Omental fat pad (tissue), 4 donors: Measurements from ENCODE around the gene AGAP1. TPM values are rescaled to one million over a fixed set of nuclear protein-coding genes. Genes with fewer than 3 reads are reported as not detected.

ENCODE experiments used
- ATAC-seq: fragments of 150-250 bp; one replicate; pipeline ENCODE4 v1.9.1; 2016; ENCODE audit warnings: mild to moderate bottlenecking, moderate library complexity; ENCODE audit not compliant: low FRiP score
- DNase-seq: peaks from one replicate; pipeline ENCODE4 v3.0.0-alpha.2; 2019; ENCODE audit warnings: low spot score
- CTCF ChIP-seq, 3 donors: fragments of 450-650 bp; IDR thresholded peaks; one replicate each; pipeline ENCODE4 v1.5.1; 2016 to 2017; ENCODE audit warnings: antibody characterized with exemption in 3 of 3, mild to moderate bottlenecking in 3 of 3, moderate library complexity in 2 of 3
- total RNA-seq, 4 donors: library from RNA; depleted of rRNA; stranded (reverse); fragments of >200 nt; gene quantifications; one replicate each; pipeline ENCODE4 v1.1.0, GENCODE V29; 2016

Gene AGAP1
- total RNA-seq, 4 donors from 2014 or later: 15.5 to 24.3 (median 16.2) TPM

GRCh38 chr2:236143811-236144210 lies 650.0 kb downstream of the AGAP1 start:
- TF ChIP-seq CTCF (IDR thresholded peaks at IDR 0.05): no peak
- DNase-seq: no peak
- no peak for ATAC-seq

GRCh38 chr2:236146436-236146835 lies 652.6 kb downstream of the AGAP1 start:
- TF ChIP-seq CTCF (IDR thresholded peaks at IDR 0.05): no peak
- DNase-seq (no peak), ATAC-seq (no peak)

GRCh38 chr2:236155406-236155805 lies 661.6 kb downstream of the AGAP1 start:
- DNase-seq (no peak), ATAC-seq (no peak)
- TF ChIP-seq CTCF (IDR thresholded peaks at IDR 0.05): no peak

- ATAC-seq: no peak
- TF ChIP-seq CTCF (IDR thresholded peaks at IDR 0.05): no peak
- no peak for DNase-seq
Observed at GRCh38 chr2:236156095-236156859, 662.4 kb downstream of the AGAP1 start.

GRCh38 chr2:236156860-236157194 lies 663.0 kb downstream of the AGAP1 start:
- ATAC-seq: no peak
- no peak for TF ChIP-seq CTCF (IDR thresholded peaks at IDR 0.05)
- DNase-seq: no peak

GRCh38 chr2:236157366-236157765 lies 663.5 kb downstream of the AGAP1 start:
- ATAC-seq: no peak
- no peak for DNase-seq
- no peak for TF ChIP-seq CTCF (IDR thresholded peaks at IDR 0.05)

- ATAC-seq: no peak
- TF ChIP-seq CTCF (IDR thresholded peaks at IDR 0.05): no peak
- no peak for DNase-seq
Observed at GRCh38 chr2:236157815-236158498, 664.1 kb downstream of the AGAP1 start.
